Ascending aorta (tissue), 2 donors: ENCODE results near the gene RHBDL1. TPM values are rescaled to one million over a fixed set of nuclear protein-coding genes. Genes with fewer than 3 reads are reported as not detected.

Source experiments
- DNase-seq, 2 donors: peaks; one replicate each; pipeline ENCODE4 v3.0.0-alpha.2; 2019; ENCODE audit warnings: low spot score in 2 of 2
- H3K27ac ChIP-seq, 2 donors: fragments of 200-600 bp; sonication (generic); one replicate each; pipeline ENCODE4 v1.5.1; 2016 to 2017; ENCODE audit warnings: mild to moderate bottlenecking in 1 of 2
- H3K27me3 ChIP-seq: fragments of 200-600 bp; sonication (generic); one replicate; pipeline ENCODE4 v1.5.1; 2017
- H3K36me3 ChIP-seq, 2 donors: fragments of 200-600 bp; sonication (generic); one replicate each; pipeline ENCODE4 v1.5.1; 2016
- H3K4me1 ChIP-seq, 2 donors: fragments of 200-600 bp; sonication (generic); one replicate each; pipeline ENCODE4 v1.5.1; 2016 to 2017; ENCODE audit warnings: mild to moderate bottlenecking in 1 of 2
- H3K4me3 ChIP-seq, 2 donors: fragments of 200-600 bp; sonication (generic); one replicate each; pipeline ENCODE4 v1.5.1; 2016 to 2017; ENCODE audit warnings: mild to moderate bottlenecking in 1 of 2
- H3K9me3 ChIP-seq, 2 donors: fragments of 200-600 bp; sonication (generic); one replicate each; pipeline ENCODE4 v1.5.1; 2016
- intact Hi-C: fragments of 100-400 bp; cut with DNase I; formaldehyde crosslinking; loops from one replicate; pipeline ENCODE4 v1.15.1; 2023
- total RNA-seq: library from RNA; depleted of rRNA; stranded (reverse); fragments of >200 nt; gene quantifications from one replicate; pipeline ENCODE4 v1.1.0, GENCODE V29; 2016
- TF ChIP-seq, protein P1 (sequence below), 3 experiments: fragments of 200-600 bp in 2 of 3; fragments of 450-650 bp in 1 of 3; sonication (generic) in 2 of 3; IDR thresholded peaks; one replicate each; pipeline ENCODE4 v1.5.1; 2016 to 2019; ENCODE audit warnings: antibody characterized with exemption in 3 of 3, mild to moderate bottlenecking in 1 of 3, moderate library complexity in 1 of 3

Gene RHBDL1
- 1.1 TPM for total RNA-seq

GRCh38 chr16:674968-675883 lies at the start of gene RHBDL1:
Gene RHBDL1 (plus strand): TSS chr16:675671. CDS start chr16:675791, 120 bp downstream.
- peaks cover 36% of the 10 kb centered on the region in 2 donors for H3K36me3 ChIP-seq
- H3K9me3 ChIP-seq = no peaks in the 10 kb centered on the region
- peaks cover 0 to 7% of the 10 kb centered on the region in 2 donors for H3K4me1 ChIP-seq
- TF ChIP-seq, protein P1, sequence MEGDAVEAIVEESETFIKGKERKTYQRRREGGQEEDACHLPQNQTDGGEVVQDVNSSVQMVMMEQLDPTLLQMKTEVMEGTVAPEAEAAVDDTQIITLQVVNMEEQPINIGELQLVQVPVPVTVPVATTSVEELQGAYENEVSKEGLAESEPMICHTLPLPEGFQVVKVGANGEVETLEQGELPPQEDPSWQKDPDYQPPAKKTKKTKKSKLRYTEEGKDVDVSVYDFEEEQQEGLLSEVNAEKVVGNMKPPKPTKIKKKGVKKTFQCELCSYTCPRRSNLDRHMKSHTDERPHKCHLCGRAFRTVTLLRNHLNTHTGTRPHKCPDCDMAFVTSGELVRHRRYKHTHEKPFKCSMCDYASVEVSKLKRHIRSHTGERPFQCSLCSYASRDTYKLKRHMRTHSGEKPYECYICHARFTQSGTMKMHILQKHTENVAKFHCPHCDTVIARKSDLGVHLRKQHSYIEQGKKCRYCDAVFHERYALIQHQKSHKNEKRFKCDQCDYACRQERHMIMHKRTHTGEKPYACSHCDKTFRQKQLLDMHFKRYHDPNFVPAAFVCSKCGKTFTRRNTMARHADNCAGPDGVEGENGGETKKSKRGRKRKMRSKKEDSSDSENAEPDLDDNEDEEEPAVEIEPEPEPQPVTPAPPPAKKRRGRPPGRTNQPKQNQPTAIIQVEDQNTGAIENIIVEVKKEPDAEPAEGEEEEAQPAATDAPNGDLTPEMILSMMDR (IDR thresholded peaks at IDR 0.05) = no peak
- DNase-seq = no peak
- H3K27ac ChIP-seq = no peak within 1 kb of the TSS
- H3K4me3 ChIP-seq = peak within 1 kb of the TSS; percentile 48 to 56
- intact Hi-C loops = no loop called here
- no peaks in the 10 kb centered on the region for H3K27me3 ChIP-seq

DNA sequence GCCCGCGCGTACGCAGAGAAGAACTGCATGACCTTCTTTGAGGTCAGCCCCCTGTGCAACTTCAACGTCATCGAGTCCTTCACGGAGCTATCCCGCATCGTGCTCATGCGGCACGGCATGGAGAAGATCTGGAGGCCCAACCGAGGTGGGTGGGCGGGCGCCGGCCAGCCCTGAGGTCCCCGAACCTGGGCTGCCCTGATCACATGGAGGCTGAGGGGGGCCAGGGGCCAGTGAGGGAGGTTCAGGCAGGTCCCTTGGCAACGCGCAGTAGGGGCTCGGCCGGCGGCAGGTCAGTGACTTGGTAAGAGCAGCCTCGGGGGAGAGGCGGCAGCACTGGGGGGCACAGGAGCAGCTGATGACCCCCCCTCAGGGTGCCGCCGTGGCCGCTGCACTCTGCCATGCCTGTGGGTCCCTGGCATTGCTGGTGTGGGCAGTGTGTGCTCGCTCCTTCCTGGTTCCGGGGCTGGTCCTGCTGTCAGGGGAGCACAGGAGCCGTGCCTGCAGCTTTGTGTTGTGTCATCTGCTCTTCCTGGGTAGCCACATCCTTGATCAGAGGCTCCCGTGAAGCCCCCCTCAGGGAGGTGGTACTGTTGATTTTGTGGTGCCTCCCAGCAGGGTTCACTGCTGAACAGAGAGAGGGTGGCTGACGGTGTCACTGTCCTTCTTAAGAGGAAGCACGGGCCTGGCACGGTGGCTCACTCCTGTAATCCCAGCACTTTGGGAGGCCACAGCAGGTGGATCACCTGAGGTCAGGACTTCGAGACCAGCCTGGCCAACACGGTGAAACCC lies 49.3 kb upstream of the RHBDL1 start:
- H3K9me3 ChIP-seq = no peaks in the 10 kb centered on the region
- no peak overlapping the region for H3K27ac ChIP-seq
- H3K4me3 ChIP-seq = no peak overlapping the region
- H3K4me1 ChIP-seq = peaks cover 0 to 5% of the 10 kb centered on the region in 2 donors
- TF ChIP-seq, protein P1 (IDR thresholded peaks at IDR 0.05) = no peak
- no peak for DNase-seq
- no peaks in the 10 kb centered on the region for H3K27me3 ChIP-seq
- intact Hi-C loops = no loop called here
- H3K36me3 ChIP-seq = peaks cover 26 to 39% of the 10 kb centered on the region in 2 donors

DNA sequence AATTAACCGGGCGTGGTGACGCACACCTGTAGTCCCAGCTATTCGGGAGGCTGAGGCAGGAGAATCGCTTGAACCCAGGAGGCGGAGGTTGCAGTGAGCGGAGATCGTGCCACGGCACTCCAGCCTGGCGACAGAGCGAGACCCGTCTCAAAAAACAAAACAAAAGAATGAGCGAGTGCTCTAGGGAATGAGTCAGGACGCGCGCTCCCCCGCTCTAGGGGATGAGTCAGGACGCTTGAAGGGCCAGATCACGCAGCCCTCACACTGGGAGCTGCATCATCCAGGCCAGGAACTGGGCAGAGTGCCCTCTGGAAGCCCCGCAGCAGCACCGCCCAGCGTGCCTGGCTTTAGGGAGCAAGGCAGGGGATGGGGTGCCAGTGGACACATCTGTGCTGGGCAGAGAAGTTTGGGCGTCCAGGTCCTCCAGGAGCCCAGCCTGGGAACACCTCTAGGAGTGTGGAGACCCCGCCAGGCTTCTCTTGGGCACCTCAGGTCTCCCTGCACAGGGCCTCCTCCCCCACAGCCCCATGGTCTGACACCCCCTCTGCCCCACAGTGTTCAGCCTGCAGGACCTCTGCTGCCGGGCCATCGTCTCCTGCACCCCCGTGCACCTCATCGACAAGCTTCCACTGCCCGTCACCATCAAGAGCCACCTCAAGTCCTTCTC lies 48.6 kb upstream of the RHBDL1 start:
- intact Hi-C loops = no loop called here
- Histone ChIP-seq H3K27me3 (no peaks in the 10 kb centered on the region), H3K4me1 (peaks cover 0 to 5% of the 10 kb centered on the region in 2 donors), H3K9me3 (no peaks in the 10 kb centered on the region), H3K4me3 (no peak overlapping the region), H3K27ac (no peak overlapping the region), H3K36me3 (peaks cover 26 to 39% of the 10 kb centered on the region in 2 donors)
- DNase-seq = no peak
- TF ChIP-seq, protein P1 (IDR thresholded peaks at IDR 0.05) = no peak

- H3K36me3 ChIP-seq = peaks cover 26 to 39% of the 10 kb centered on the region in 2 donors
- no peak overlapping the region for H3K4me3 ChIP-seq
- intact Hi-C loops = no loop called here
- peaks cover 0 to 5% of the 10 kb centered on the region in 2 donors for H3K4me1 ChIP-seq
- H3K27me3 ChIP-seq = no peaks in the 10 kb centered on the region
- H3K9me3 ChIP-seq = no peaks in the 10 kb centered on the region
- DNase-seq = no peak
- TF ChIP-seq, protein P1 (IDR thresholded peaks at IDR 0.05) = no peak
- H3K27ac ChIP-seq = no peak overlapping the region
These were observed 47.8 kb upstream of the RHBDL1 start for GRCh38 chr16:627454-628239.
